Progenitor cell of endocrine pancreas (in vitro differentiated cells): Measurements from ENCODE around the gene ATP23. TPM values are rescaled to one million over a fixed set of nuclear protein-coding genes. Genes with fewer than 3 reads are reported as not detected.

ENCODE experiments used
- DNase-seq: peaks from one replicate; pipeline ENCODE4 v3.0.0; 2021; ENCODE audit warnings: low spot score; ENCODE audit not compliant: unreplicated experiment
- H3K27ac Mint-ChIP-seq: 2 replicates; pipeline ENCODE4 v1.8.0; 2021; ENCODE audit warnings: mild to moderate bottlenecking, moderate library complexity, mixed read lengths
- H3K27me3 Mint-ChIP-seq: 2 replicates; pipeline ENCODE4 v1.8.0; 2021; ENCODE audit warnings: mixed read lengths
- H3K36me3 Mint-ChIP-seq: 2 replicates; pipeline ENCODE4 v1.8.0; 2022; ENCODE audit warnings: mixed read lengths; ENCODE audit not compliant: insufficient read depth
- H3K4me1 Mint-ChIP-seq: 2 replicates; pipeline ENCODE4 v1.8.0; 2021; ENCODE audit warnings: low read depth, mixed read lengths
- H3K4me3 Mint-ChIP-seq: 2 replicates; pipeline ENCODE4 v1.8.0; 2021; ENCODE audit warnings: low read depth, mild to moderate bottlenecking, moderate library complexity, mixed read lengths
- H3K9me3 Mint-ChIP-seq: 2 replicates; pipeline ENCODE4 v1.8.0; 2021; ENCODE audit warnings: low read depth, mixed read lengths
- CTCF ChIP-seq: fragments of 200-600 bp; sonication (generic); IDR thresholded peaks from one replicate; pipeline ENCODE4 v1.5.0; 2021; ENCODE audit warnings: antibody characterized with exemption, mild to moderate bottlenecking; ENCODE audit not compliant: unreplicated experiment
- total RNA-seq: library from RNA; stranded (reverse); gene quantifications from 2 replicates; pipeline ENCODE4 v1.2.1, GENCODE V29; 2021

Gene ATP23
- total RNA-seq, 1 donor from 2014 or later = 6.0 TPM

- Mint-ChIP-seq H3K27me3 (no peaks in the 10 kb centered on the region), H3K27ac (no peak overlapping the region), H3K4me3 (no peak overlapping the region), H3K9me3 (peaks cover 9% of the 10 kb centered on the region), H3K36me3 (no peaks in the 10 kb centered on the region), H3K4me1 (no peaks in the 10 kb centered on the region)
- no peak for TF ChIP-seq CTCF
- DNase-seq = no peak
Measured at GRCh38 chr12:57983858-57984505, 42.6 kb downstream of the ATP23 start.

- H3K4me3 Mint-ChIP-seq = no peak overlapping the region
- peaks cover 3% of the 10 kb centered on the region for H3K9me3 Mint-ChIP-seq
- no peak overlapping the region for H3K27ac Mint-ChIP-seq
- TF ChIP-seq CTCF = no peak
- DNase-seq = no peak
- no peaks in the 10 kb centered on the region for H3K27me3 Mint-ChIP-seq
- no peaks in the 10 kb centered on the region for H3K4me1 Mint-ChIP-seq
- H3K36me3 Mint-ChIP-seq = no peaks in the 10 kb centered on the region
Measured at GRCh38 chr12:57984629-57985151, 43.3 kb downstream of the ATP23 start.

GRCh38 chr12:57985685-57986084 is 44.3 kb downstream of the ATP23 start:
- no peak overlapping the region for H3K4me3 Mint-ChIP-seq
- TF ChIP-seq CTCF = no peak
- no peaks in the 10 kb centered on the region for H3K36me3 Mint-ChIP-seq

GRCh38 chr12:57989838-57990237 is 48.5 kb downstream of the ATP23 start:
- H3K27me3 Mint-ChIP-seq = no peaks in the 10 kb centered on the region
- H3K36me3 Mint-ChIP-seq = no peaks in the 10 kb centered on the region
- no peaks in the 10 kb centered on the region for H3K4me1 Mint-ChIP-seq
- no peak overlapping the region for H3K27ac Mint-ChIP-seq
- no peak for DNase-seq
- TF ChIP-seq CTCF = no peak
- H3K4me3 Mint-ChIP-seq = no peak overlapping the region
- H3K9me3 Mint-ChIP-seq = no peaks in the 10 kb centered on the region

More at GRCh38 chr12:57985685-57986084, 44.3 kb downstream of the ATP23 start:
- Mint-ChIP-seq H3K9me3 (no peaks in the 10 kb centered on the region), H3K27ac (no peak overlapping the region), H3K4me1 (no peaks in the 10 kb centered on the region), H3K27me3 (no peaks in the 10 kb centered on the region)
- DNase-seq = no peak

GRCh38 chr12:57990241-57990883 is 49.0 kb downstream of the ATP23 start:
- H3K4me3 Mint-ChIP-seq = no peak overlapping the region
- H3K36me3 Mint-ChIP-seq = no peaks in the 10 kb centered on the region
- no peak overlapping the region for H3K27ac Mint-ChIP-seq
- H3K9me3 Mint-ChIP-seq = no peaks in the 10 kb centered on the region
- no peak for TF ChIP-seq CTCF
- H3K27me3 Mint-ChIP-seq = no peaks in the 10 kb centered on the region
- no peak for DNase-seq
- no peaks in the 10 kb centered on the region for H3K4me1 Mint-ChIP-seq
